Measurements from ENCODE around the gene EPHB1. TPM values are rescaled to one million over a fixed set of nuclear protein-coding genes. Genes with fewer than 3 reads are reported as not detected.

EPHB1 gene
- total RNA-seq, 4 donors from 2014 or later, result 0.82 to 2.2 (median 1.2) TPM

GRCh38 chr3:135182364-135182998 is 387.4 kb downstream of the EPHB1 start:
- Histone ChIP-seq H3K4me1 (no peaks in the 10 kb centered on the region), H3K27ac (no peak overlapping the region), H3K9me3 (no peaks in the 10 kb centered on the region), H3K4me3 (no peak overlapping the region), H3K36me3 (no peaks in the 10 kb centered on the region), H3K27me3 (no peaks in the 10 kb centered on the region)
- TF ChIP-seq POLR2AphosphoS5 (IDR thresholded peaks at IDR 0.05) (no peak), POLR2A (IDR thresholded peaks at IDR 0.05) (no peak), CTCF (IDR thresholded peaks at IDR 0.05) (no peak), EP300 (IDR thresholded peaks at IDR 0.05; ENCODE audit: low read depth) (no peak)
- intact Hi-C loops (cut with DNase I; ENCODE audit: low total_unique reads) (no loop called here), in situ Hi-C loops (cut with MboI; ENCODE audit: low pct_ligation_motif_present in 1 of 4, low pct_unique_long_range_greater_than_20kb in 1 of 4, low sequenced_read_pairs in 3 of 4) (no loop called here)
- WGBS, 2 donors (ENCODE audit: low coverage in 1 of 2), result 45 to 47% methylated on average over 3 of the region's 3 CpGs
- DNase-seq, result no peak

GRCh38 chr3:135190658-135191057 is 395.6 kb downstream of the EPHB1 start:
- in situ Hi-C loops (cut with MboI; ENCODE audit: low pct_ligation_motif_present in 1 of 4, low pct_unique_long_range_greater_than_20kb in 1 of 4, low sequenced_read_pairs in 3 of 4) (no loop called here), intact Hi-C loops (cut with DNase I; ENCODE audit: low total_unique reads) (no loop called here)
- H3K9me3 ChIP-seq, result no peaks in the 10 kb centered on the region
- no peaks in the 10 kb centered on the region for H3K36me3 ChIP-seq
- TF ChIP-seq POLR2A (IDR thresholded peaks at IDR 0.05), result no peak
- TF ChIP-seq POLR2AphosphoS5 (IDR thresholded peaks at IDR 0.05), result no peak
- TF ChIP-seq EP300 (IDR thresholded peaks at IDR 0.05; ENCODE audit: low read depth), result no peak
- no peak for TF ChIP-seq CTCF (IDR thresholded peaks at IDR 0.05)
- no peaks in the 10 kb centered on the region for H3K4me1 ChIP-seq
- no peak overlapping the region for H3K27ac ChIP-seq
- 53% methylated on average over 2 of the region's 2 CpGs; no CpG with 5 or more reads in 1 of the 2 donors for WGBS, 2 donors (ENCODE audit: low coverage in 1 of 2)
- no peak overlapping the region for H3K4me3 ChIP-seq
- no peaks in the 10 kb centered on the region for H3K27me3 ChIP-seq
- DNase-seq, result no peak

- H3K4me3 ChIP-seq, result no peak overlapping the region
- H3K9me3 ChIP-seq, result no peaks in the 10 kb centered on the region
- H3K4me1 ChIP-seq, result no peaks in the 10 kb centered on the region
- intact Hi-C loops (cut with DNase I; ENCODE audit: low total_unique reads) (no loop called here), in situ Hi-C loops (cut with MboI; ENCODE audit: low pct_ligation_motif_present in 1 of 4, low pct_unique_long_range_greater_than_20kb in 1 of 4, low sequenced_read_pairs in 3 of 4) (no loop called here)
- WGBS, 2 donors (ENCODE audit: low coverage in 1 of 2), result 41 to 80% methylated on average over 1 to 4 of the region's 4 CpGs
- H3K27ac ChIP-seq, result no peak overlapping the region
- DNase-seq, result no peak
- no peaks in the 10 kb centered on the region for H3K27me3 ChIP-seq
- H3K36me3 ChIP-seq, result no peaks in the 10 kb centered on the region
- TF ChIP-seq POLR2AphosphoS5 (IDR thresholded peaks at IDR 0.05), result no peak
- TF ChIP-seq CTCF (IDR thresholded peaks at IDR 0.05), result no peak
- TF ChIP-seq POLR2A (IDR thresholded peaks at IDR 0.05), result no peak
- no peak for TF ChIP-seq EP300 (IDR thresholded peaks at IDR 0.05; ENCODE audit: low read depth)
These were observed 396.6 kb downstream of the EPHB1 start for GRCh38 chr3:135191708-135192107.

- Histone ChIP-seq H3K4me1 (no peaks in the 10 kb centered on the region), H3K9me3 (no peaks in the 10 kb centered on the region), H3K36me3 (no peaks in the 10 kb centered on the region), H3K4me3 (no peak overlapping the region), H3K27ac (no peak overlapping the region), H3K27me3 (no peaks in the 10 kb centered on the region)
- TF ChIP-seq EP300 (IDR thresholded peaks at IDR 0.05; ENCODE audit: low read depth) (no peak), POLR2AphosphoS5 (IDR thresholded peaks at IDR 0.05) (no peak), POLR2A (IDR thresholded peaks at IDR 0.05) (no peak), CTCF (IDR thresholded peaks at IDR 0.05) (no peak)
- intact Hi-C loops (cut with DNase I; ENCODE audit: low total_unique reads) (no loop called here), in situ Hi-C loops (cut with MboI; ENCODE audit: low pct_ligation_motif_present in 1 of 4, low pct_unique_long_range_greater_than_20kb in 1 of 4, low sequenced_read_pairs in 3 of 4) (no loop called here)
- WGBS, 2 donors (ENCODE audit: low coverage in 1 of 2), result 33 to 54% methylated on average over 1 to 3 of the region's 3 CpGs
- DNase-seq, result no peak
These were observed 397.9 kb downstream of the EPHB1 start for GRCh38 chr3:135192929-135193328.

Data from transverse colon (tissue), 4 donors.